Measurements from ENCODE around the gene PLEKHG3. TPM values are rescaled to one million over a fixed set of nuclear protein-coding genes. Genes with fewer than 3 reads are reported as not detected.

Gene PLEKHG3
- total and polyA plus RNA-seq, 10 of the 15 experiments (the other 5 are each of a cell fraction or from before 2014, with no cell fraction given) = 0.03 to 0.73 (median 0.07) TPM; not detected in 5

DNA sequence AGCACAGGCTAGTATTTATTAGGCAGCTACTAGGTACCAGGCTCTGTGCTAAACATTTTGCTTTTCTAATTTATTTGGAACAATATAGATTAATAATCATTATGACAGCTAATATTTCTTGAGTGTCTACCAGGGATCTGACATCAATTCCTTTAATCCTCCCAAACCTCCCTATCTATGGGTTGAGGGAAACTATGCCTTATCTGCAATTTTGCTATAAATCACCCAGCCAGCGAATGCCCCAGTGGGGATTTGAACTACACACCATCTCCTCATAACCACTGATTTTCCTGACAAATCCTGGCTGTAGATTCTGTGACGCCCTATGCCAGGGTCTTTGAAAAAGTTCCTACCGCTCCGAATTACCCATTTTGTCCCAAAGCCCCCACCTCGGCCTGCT, 21.4 kb upstream of the PLEKHG3 start (continued):
- TF ChIP-seq ZNF24 (IDR thresholded peaks at IDR 0.05) (no peak), GATAD2B (conservative IDR thresholded peaks at IDR 0.05; ENCODE audit: low read depth) (no peak), NR2F1 (conservative IDR thresholded peaks at IDR 0.05) (no peak), RUNX3 (IDR thresholded peaks at IDR 0.05; ENCODE audit: low read length) (no peak)

DNA sequence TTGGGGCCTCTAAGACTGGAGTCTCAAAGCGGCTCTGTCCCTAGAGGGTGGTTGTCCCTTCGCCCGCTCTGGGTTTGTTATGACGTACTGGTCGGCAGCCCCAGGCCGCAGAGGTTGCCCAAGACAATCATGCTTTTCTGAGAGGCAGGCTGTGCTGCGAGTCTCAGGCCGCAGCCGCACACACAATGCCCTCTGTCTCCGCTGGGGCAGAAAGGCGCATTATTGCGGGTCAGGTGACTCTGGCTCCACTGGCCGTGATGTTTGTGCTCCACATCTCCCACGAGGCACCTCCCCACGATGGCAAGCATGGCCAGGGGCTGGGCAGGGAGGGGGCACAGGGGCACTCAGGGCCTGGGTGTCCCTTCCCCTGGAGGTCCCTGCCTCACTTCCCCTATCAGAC, 21.0 kb upstream of the PLEKHG3 start:
- no peaks in the 10 kb centered on the region for H3K9me3 ChIP-seq (replicated peaks; ENCODE audit: control insufficient read depth, insufficient read depth, low read length)
- H2AFZ ChIP-seq (ENCODE audit: control insufficient read depth, low read depth, low read length) = no peak overlapping the region
- H3K27ac ChIP-seq (ENCODE audit: control insufficient read depth, insufficient read depth) = no peak overlapping the region
- no peak overlapping the region for H3K4me2 ChIP-seq (ENCODE audit: control insufficient read depth, insufficient read depth)
- no peak overlapping the region for H3K9ac ChIP-seq (ENCODE audit: control insufficient read depth, insufficient read depth, low read length)
- ChIA-PET SMC1A (ENCODE audit: uncharacterized antibody, unreplicated experiment) (interaction anchor here (1.6 kb wide), 1 partner anchor 11 kb away, joined by 4 read pairs; no protein-coding TSS in a partner anchor), POLR2A (no interaction called here), RAD21 (ENCODE audit: unreplicated experiment) (no interaction called here), CTCF (no interaction called here)
- ATAC-seq = no peak
- no peaks in the 10 kb centered on the region for H3K4me1 ChIP-seq (ENCODE audit: control insufficient read depth, insufficient read depth, low read length)
- no peaks in the 10 kb centered on the region for H4K20me1 ChIP-seq (ENCODE audit: control insufficient read depth, insufficient read depth)
- FAIRE-seq = no peak
- in situ Hi-C loops (cut with MboI) (no loop called here), intact Hi-C loops (cut with micrococcal nuclease; ENCODE audit: unreplicated experiment) (no loop called here)
- no peak for DNase-seq (ENCODE audit: low read depth, low spot score)
- BruUV-seq (replicated peaks) = no TSS peak
- no peak overlapping the region for H3K4me3 ChIP-seq
- WGBS (ENCODE audit: insufficient coverage, insufficient replicate concordance, low lambda C conversion rate, missing lambda C conversion rate) = 83% methylated on average over 13 of the region's 15 CpGs
- H3K36me3 ChIP-seq (ENCODE audit: control insufficient read depth in 2 of 2, insufficient read depth in 2 of 2, low read length in 1 of 2) = no peaks in the 10 kb centered on the region
- no peaks in the 10 kb centered on the region for H3K27me3 ChIP-seq (replicated peaks in 1 of 2; ENCODE audit: control insufficient read depth in 2 of 2, insufficient read depth in 2 of 2, low read length in 1 of 2)
- H3K79me2 ChIP-seq (ENCODE audit: control insufficient read depth, insufficient read depth, low read length) = no peaks in the 10 kb centered on the region
- no peak for TF ChIP-seq DPF2 (IDR thresholded peaks at IDR 0.05)
- TF ChIP-seq, protein P1, sequence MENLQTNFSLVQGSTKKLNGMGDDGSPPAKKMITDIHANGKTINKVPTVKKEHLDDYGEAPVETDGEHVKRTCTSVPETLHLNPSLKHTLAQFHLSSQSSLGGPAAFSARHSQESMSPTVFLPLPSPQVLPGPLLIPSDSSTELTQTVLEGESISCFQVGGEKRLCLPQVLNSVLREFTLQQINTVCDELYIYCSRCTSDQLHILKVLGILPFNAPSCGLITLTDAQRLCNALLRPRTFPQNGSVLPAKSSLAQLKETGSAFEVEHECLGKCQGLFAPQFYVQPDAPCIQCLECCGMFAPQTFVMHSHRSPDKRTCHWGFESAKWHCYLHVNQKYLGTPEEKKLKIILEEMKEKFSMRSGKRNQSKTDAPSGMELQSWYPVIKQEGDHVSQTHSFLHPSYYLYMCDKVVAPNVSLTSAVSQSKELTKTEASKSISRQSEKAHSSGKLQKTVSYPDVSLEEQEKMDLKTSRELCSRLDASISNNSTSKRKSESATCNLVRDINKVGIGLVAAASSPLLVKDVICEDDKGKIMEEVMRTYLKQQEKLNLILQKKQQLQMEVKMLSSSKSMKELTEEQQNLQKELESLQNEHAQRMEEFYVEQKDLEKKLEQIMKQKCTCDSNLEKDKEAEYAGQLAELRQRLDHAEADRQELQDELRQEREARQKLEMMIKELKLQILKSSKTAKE (IDR thresholded peaks at IDR 0.05; ENCODE audit: low read depth, poor library complexity, severe bottlenecking) = no peak
- TF ChIP-seq, protein P2, sequence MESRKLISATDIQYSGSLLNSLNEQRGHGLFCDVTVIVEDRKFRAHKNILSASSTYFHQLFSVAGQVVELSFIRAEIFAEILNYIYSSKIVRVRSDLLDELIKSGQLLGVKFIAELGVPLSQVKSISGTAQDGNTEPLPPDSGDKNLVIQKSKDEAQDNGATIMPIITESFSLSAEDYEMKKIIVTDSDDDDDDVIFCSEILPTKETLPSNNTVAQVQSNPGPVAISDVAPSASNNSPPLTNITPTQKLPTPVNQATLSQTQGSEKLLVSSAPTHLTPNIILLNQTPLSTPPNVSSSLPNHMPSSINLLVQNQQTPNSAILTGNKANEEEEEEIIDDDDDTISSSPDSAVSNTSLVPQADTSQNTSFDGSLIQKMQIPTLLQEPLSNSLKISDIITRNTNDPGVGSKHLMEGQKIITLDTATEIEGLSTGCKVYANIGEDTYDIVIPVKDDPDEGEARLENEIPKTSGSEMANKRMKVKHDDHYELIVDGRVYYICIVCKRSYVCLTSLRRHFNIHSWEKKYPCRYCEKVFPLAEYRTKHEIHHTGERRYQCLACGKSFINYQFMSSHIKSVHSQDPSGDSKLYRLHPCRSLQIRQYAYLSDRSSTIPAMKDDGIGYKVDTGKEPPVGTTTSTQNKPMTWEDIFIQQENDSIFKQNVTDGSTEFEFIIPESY (IDR thresholded peaks at IDR 0.05) = no peak
- no peak for TF ChIP-seq MEF2A (IDR thresholded peaks at IDR 0.05; ENCODE audit: insufficient read depth, low read depth, low read length)
- no peak for TF ChIP-seq YY1 (IDR thresholded peaks at IDR 0.05; ENCODE audit: low read depth, low read length)
- TF ChIP-seq SMAD1 (IDR thresholded peaks at IDR 0.05; ENCODE audit: low read depth, partially characterized antibody) = no peak
- TF ChIP-seq SMC3 (IDR thresholded peaks at IDR 0.05; ENCODE audit: borderline replicate concordance, low read length) = no peak
- TF ChIP-seq, protein P3, sequence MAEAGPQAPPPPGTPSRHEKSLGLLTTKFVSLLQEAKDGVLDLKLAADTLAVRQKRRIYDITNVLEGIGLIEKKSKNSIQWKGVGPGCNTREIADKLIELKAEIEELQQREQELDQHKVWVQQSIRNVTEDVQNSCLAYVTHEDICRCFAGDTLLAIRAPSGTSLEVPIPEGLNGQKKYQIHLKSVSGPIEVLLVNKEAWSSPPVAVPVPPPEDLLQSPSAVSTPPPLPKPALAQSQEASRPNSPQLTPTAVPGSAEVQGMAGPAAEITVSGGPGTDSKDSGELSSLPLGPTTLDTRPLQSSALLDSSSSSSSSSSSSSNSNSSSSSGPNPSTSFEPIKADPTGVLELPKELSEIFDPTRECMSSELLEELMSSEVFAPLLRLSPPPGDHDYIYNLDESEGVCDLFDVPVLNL (IDR thresholded peaks at IDR 0.05; ENCODE audit: low read depth, low read length) = no peak
- no peak for TF ChIP-seq NR2C2 (IDR thresholded peaks at IDR 0.05; ENCODE audit: borderline replicate concordance, control insufficient read depth, insufficient read length, low read depth)
- TF ChIP-seq MTA3 (IDR thresholded peaks at IDR 0.05; ENCODE audit: borderline replicate concordance, low read length) = no peak
- no peak for TF ChIP-seq IKZF2 (IDR thresholded peaks at IDR 0.05)
- TF ChIP-seq TAF1 (IDR thresholded peaks at IDR 0.05; ENCODE audit: borderline replicate concordance, low read depth, low read length) = no peak
- TF ChIP-seq, protein P4, sequence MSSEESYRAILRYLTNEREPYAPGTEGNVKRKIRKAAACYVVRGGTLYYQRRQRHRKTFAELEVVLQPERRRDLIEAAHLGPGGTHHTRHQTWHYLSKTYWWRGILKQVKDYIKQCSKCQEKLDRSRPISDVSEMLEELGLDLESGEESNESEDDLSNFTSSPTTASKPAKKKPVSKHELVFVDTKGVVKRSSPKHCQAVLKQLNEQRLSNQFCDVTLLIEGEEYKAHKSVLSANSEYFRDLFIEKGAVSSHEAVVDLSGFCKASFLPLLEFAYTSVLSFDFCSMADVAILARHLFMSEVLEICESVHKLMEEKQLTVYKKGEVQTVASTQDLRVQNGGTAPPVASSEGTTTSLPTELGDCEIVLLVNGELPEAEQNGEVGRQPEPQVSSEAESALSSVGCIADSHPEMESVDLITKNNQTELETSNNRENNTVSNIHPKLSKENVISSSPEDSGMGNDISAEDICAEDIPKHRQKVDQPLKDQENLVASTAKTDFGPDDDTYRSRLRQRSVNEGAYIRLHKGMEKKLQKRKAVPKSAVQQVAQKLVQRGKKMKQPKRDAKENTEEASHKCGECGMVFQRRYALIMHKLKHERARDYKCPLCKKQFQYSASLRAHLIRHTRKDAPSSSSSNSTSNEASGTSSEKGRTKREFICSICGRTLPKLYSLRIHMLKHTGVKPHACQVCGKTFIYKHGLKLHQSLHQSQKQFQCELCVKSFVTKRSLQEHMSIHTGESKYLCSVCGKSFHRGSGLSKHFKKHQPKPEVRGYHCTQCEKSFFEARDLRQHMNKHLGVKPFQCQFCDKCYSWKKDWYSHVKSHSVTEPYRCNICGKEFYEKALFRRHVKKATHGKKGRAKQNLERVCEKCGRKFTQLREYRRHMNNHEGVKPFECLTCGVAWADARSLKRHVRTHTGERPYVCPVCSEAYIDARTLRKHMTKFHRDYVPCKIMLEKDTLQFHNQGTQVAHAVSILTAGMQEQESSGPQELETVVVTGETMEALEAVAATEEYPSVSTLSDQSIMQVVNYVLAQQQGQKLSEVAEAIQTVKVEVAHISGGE (CRISPR knock-in tag; IDR thresholded peaks at IDR 0.05) = no peak
